ENCODE measurements around the gene CPNE4.
"Not testable (repeated sequence)": the region's sequence is repeated elsewhere in the genome, so short reads cannot be mapped to it uniquely, and the experiment has no call there.

The CPNE4 gene

GRCh38 chr3:131486545-131486944 lies 548.3 kb downstream of the CPNE4 start:
- H3K4me3 ChIP-seq (ENCODE audit: low read depth in 1 of 2, low read length in 2 of 2); H3K27me3 ChIP-seq (ENCODE audit: control insufficient read depth in 1 of 2, insufficient read depth in 2 of 2, low read length in 2 of 2); H3K9me3 ChIP-seq (ENCODE audit: low read length); H3K27ac ChIP-seq (ENCODE audit: low read depth, low read length); H3K9ac ChIP-seq (ENCODE audit: low read length); H3K4me1 ChIP-seq (ENCODE audit: insufficient read depth, low read length): not testable (repeated sequence)
- peaks cover 17% of the 10 kb centered on the region for H3K36me3 ChIP-seq (ENCODE audit: insufficient read depth, low read length)

- peaks cover 11% of the 10 kb centered on the region for H3K36me3 ChIP-seq (ENCODE audit: insufficient read depth, low read length)
- H3K27ac ChIP-seq (ENCODE audit: low read depth, low read length) = no peak overlapping the region
Observed at GRCh38 chr3:131485119-131485518, 549.7 kb downstream of the CPNE4 start.

GRCh38 chr3:131484496-131485111 lies 550.2 kb downstream of the CPNE4 start:
- H3K27me3 ChIP-seq (ENCODE audit: control insufficient read depth in 1 of 2, insufficient read depth in 2 of 2, low read length in 2 of 2) = no peaks in the 10 kb centered on the region
- no peak overlapping the region for H3K9ac ChIP-seq (ENCODE audit: low read length)
- peaks cover 11% of the 10 kb centered on the region for H3K36me3 ChIP-seq (ENCODE audit: insufficient read depth, low read length)
- H3K9me3 ChIP-seq (ENCODE audit: low read length) = no peaks in the 10 kb centered on the region
- no peaks in the 10 kb centered on the region for H3K4me1 ChIP-seq (ENCODE audit: insufficient read depth, low read length)
- no peak overlapping the region for H3K4me3 ChIP-seq (ENCODE audit: low read depth in 1 of 2, low read length in 2 of 2)
- no peak overlapping the region for H3K27ac ChIP-seq (ENCODE audit: low read depth, low read length)

More at GRCh38 chr3:131485119-131485518, 549.7 kb downstream of the CPNE4 start:
- H3K4me1 ChIP-seq (ENCODE audit: insufficient read depth, low read length) = no peaks in the 10 kb centered on the region
- no peaks in the 10 kb centered on the region for H3K27me3 ChIP-seq (ENCODE audit: control insufficient read depth in 1 of 2, insufficient read depth in 2 of 2, low read length in 2 of 2)
- H3K9ac ChIP-seq (ENCODE audit: low read length) = no peak overlapping the region
- no peak overlapping the region for H3K4me3 ChIP-seq (ENCODE audit: low read depth in 1 of 2, low read length in 2 of 2)
- no peaks in the 10 kb centered on the region for H3K9me3 ChIP-seq (ENCODE audit: low read length)
